Measurements from ENCODE around the gene SAMD14.

DNA sequence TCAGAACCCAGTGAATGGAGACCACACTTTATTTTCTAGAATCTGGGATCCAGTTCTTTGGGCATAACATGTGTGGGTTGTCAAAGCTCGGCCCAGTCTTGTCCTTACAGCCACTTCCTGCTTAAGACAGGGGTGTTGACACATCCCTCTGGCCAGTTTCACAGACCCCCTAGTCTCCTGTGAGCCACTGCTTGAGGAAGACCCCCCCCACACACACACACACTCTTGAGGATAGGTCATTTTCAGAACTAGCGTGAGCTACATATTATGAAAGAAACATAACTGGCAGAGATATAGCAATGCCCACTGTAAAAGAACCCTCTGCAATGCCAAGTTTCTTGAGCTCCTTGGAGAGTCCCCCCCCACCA, 38.1 kb downstream of the SAMD14 start:
- TF ChIP-seq, protein P1, sequence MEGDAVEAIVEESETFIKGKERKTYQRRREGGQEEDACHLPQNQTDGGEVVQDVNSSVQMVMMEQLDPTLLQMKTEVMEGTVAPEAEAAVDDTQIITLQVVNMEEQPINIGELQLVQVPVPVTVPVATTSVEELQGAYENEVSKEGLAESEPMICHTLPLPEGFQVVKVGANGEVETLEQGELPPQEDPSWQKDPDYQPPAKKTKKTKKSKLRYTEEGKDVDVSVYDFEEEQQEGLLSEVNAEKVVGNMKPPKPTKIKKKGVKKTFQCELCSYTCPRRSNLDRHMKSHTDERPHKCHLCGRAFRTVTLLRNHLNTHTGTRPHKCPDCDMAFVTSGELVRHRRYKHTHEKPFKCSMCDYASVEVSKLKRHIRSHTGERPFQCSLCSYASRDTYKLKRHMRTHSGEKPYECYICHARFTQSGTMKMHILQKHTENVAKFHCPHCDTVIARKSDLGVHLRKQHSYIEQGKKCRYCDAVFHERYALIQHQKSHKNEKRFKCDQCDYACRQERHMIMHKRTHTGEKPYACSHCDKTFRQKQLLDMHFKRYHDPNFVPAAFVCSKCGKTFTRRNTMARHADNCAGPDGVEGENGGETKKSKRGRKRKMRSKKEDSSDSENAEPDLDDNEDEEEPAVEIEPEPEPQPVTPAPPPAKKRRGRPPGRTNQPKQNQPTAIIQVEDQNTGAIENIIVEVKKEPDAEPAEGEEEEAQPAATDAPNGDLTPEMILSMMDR (IDR thresholded peaks at IDR 0.05): no peak
- TF ChIP-seq ZFX (IDR thresholded peaks at IDR 0.05; ENCODE audit: borderline replicate concordance): no peak

Measured in 22Rv1 (cell line).